TTC549 (cell line): ENCODE data around the gene SNAI1.

Experiments used
- FAIRE-seq: peaks from 2 replicates; lab custom pipeline; 2012; peaks lifted over from hg19 to GRCh38; lab: Jason Lieb, UNC

The SNAI1 gene

DNA sequence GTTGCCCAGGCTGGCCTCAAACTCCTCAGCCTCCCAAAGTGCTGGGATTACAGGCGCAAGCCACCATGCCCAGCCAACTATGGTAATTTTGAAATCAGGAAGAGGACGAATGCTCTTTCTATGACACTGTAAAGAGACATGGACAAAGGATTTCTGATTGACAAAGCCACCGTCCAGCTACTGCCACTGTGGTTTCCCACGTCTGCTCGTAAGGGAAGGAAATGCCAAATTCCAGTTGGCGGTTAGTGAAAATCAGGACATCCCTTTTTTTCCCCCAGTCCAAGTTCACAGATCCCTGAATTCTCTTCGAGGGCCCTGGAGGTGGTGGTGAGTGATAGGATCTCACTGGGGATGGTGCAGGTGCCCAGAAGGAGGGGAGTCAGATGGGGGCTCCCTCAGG is 31.2 kb downstream of the SNAI1 start:
- no peak for FAIRE-seq

DNA sequence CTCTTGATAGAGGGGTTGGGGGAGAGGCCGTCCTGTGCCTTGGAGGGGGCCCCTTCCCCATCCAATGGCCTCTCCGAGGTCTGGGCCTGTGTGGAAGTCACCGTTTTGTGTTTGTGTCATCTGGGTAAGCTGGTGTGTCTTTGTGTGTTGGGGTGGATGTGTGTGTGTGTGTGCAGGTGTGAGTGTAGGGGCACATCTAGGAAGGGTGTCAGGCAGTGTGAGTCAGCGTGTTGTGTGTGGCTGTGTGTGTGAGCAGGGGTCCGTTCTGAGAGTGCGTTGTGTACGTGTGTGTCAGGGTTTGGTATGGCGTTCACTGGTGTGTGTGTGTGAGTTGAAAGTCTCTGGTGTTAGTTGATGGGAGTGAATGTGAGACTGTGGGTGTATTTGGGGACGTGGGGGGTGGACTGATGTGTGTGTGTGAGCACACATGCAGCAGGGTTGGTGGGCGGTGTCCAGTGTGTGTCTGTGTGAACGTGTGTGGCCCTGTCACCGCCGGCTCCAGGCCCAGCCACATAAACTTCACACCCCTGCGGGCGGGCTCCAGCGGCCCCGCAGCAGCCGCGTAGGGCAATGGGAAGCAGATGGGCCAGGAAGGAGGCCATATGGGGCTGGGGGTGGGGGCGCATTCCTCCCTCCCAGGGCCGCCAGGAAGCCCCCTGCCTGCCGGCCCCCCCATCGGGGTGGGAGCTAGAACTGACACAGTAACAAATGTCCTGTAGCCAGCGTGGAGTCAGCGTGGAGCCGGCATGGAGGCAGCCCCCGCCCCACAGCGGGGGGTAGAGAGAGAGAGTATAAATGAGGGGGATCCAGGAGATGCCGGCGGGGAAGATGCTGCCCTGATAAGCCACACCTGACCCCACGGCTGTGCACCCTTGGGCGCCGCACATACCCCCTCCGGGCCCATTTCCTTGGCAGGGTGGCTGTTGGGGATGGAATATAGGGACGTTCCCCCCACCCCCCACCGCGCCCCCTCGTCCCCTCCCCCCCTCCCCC is 32.1 kb downstream of the SNAI1 start:
- no peak for FAIRE-seq

DNA sequence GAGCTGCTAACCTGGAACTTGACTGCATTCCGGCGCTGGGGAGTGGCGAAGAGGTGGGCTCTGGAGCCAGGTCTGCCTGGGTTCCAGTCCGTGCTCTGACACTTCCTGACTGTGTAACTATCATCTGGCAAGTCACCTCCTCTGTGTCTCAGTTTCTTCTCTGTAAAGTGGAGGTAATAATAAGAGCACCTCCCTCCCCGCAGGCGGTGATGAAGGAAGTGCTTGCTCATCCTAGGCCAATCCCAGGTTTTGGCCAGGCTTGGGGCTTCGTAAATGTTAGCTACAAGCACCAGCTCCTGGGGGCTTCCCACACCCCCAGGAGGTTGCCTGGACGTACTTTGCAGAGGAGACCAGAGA is 32.8 kb downstream of the SNAI1 start:
- no peak for FAIRE-seq

DNA sequence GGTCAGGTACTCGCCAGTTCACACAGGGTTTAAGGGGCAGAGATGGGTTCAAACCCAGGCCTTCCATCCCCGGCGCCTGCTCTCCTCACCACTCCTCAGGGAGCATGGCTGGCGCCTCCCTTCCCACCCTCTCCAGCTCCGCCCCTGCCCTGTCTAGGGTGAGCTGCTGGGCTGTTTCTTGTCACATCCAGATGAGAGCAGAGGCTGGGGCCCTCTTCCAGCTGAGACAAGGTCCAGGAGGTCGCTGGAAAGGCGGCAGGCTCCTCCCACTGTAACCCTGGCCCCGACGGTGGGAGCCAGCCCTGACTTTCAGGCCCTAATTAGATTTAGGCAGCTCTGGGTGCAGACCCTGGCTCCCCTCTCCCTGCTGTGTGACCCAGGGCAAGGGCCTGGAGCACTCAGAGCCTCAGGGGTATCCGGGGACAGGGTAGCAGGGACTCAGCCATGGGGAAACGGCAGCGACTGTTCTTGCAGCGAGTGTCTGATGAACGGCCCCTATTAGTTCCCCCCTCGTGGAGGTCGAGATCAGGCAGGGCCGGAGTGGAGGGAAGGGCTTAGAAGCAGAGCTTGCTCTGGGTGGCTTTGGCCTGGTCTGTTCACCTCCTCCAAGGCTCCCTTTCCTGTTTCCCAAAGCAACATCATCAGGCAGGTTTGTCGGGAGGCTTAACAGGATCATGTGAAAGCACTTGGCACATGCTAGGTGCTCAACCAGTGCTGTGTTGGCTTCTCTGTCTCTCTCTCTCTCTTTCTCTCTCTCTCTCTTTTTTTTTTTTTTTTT is 33.4 kb downstream of the SNAI1 start:
- FAIRE-seq: no peak

- no peak for FAIRE-seq
These were observed 34.4 kb downstream of the SNAI1 start for GRCh38 chr20:50017160-50017559.

DNA sequence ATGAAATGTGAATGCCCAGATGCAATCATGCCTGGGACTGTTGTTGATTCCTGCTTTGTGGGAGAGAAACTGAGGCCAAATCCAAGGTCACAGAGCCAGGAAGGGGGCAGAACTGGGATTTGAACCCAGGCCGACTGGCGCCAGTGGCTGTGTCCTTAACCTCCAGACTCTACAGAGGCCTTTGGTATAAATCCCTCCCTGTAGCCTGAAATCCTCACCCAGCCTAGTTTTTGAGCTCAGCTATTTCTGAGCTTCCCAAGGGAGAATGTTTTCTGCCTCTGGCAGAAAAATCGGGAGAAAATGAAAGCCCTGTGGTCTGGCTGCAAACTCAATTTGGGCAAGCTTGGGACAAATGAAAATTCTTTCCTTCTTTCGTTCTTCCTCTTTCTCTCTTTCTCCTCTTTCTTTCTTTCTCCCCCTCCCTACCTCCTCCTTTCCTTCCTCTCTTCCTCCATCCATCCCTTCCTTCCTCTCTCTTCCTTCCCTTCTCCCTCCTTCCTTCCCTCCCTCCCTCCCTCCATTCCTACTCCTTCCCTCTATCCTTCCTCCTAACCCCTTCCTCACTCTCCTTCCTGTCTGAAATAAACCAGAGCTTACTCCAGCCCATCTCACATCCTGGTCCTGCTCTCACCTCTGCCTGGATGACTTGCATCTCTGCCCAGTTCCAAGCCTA is 34.9 kb downstream of the SNAI1 start:
- FAIRE-seq: no peak

- no peak for FAIRE-seq
These were observed 36.9 kb downstream of the SNAI1 start for GRCh38 chr20:50019466-50020256.

DNA sequence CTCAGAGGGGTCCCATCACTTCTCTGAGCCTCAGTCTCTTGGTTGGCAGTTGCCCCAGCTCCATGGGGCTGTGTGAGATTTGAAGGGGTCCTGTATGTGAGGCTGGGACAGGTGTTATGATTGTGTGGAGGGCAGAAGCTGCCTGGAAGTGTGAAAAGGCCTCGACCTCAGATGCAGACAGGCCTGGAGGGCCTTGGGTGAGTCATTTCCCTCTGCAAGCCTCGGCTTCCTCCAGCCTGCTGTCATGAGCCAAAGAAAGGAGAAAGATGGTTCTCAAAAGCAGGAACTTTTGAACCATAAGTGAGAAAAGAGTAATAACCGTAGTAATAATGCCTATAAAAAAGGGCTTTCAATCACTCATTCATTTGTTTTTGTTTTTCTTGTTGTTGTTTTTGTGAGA is 37.5 kb downstream of the SNAI1 start:
- FAIRE-seq: no peak

- FAIRE-seq: no peak
These were observed 39.9 kb downstream of the SNAI1 start for GRCh38 chr20:50022676-50023075.

GRCh38 chr20:50023116-50023805 is 40.5 kb downstream of the SNAI1 start:
- no peak for FAIRE-seq

DNA sequence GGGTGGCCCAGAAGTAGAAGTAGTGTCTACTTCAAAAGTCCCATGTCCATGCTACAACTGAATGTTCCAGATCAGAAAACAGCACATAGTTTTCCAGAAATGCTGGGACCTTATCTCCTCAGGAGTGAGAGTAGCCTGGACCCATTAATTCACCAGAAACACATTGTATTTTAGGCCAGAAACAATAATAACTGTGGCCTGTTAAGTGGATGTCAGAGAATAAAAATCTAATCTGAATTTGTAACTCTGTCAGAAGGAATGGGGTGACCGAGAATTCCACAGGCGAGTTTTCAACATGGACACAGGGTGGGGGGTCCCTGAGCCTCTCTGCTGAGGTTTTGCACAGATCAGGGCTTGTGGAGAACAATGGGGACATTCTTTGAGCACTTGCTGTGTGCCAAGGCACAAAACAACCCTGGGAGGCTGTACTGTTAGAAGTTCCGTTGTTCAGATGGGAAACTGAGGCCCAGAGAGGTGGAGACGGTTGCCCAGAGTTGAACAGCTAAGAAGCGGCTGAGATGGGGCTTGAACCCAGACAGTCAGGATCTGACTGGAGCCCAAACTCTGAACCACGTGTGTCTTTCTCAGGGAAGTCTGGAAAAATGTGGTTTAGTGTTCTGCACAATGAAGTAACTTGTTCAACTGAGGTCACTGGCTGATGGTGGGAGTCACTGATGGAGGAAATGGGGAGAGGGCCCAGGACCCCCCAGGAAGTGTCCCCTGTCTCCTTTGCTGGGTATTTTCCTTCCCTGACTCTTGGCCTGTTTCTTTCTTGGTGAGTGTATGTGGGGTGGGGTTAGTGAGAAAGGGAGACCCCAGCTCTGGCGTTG is 44.2 kb downstream of the SNAI1 start:
- FAIRE-seq: no peak

- FAIRE-seq: no peak
These were observed 44.9 kb downstream of the SNAI1 start for GRCh38 chr20:50027611-50028105.

DNA sequence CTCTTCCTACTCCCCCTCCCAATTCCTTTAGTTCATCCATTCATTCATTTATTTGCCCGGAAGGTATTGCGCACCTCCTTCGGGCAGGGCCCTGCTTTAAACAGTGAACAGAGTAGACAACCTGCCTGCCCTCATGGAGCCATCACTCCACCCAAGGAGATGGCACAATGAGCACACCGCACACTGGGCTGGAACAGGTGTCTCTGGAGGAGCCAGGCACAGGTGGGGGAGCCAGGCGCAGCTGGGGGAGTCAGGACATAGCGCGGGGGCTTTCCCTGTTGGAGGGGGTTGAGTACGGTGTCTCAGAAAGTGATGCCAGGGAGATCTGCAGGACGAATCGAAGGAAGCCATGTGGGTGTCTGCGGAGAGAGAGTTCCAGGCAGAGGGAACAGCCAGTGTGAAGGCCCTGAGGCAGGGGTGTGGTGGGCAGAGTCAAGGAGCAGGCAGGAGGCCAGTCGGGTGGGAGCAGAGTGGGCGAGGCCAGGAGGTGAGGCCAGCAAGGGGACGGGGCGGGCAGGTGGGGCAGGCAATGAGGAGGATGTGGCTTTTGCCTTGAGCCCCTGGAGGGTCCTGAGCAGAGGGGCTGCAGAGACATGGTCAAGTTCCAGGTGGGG is 46.4 kb downstream of the SNAI1 start:
- FAIRE-seq: no peak

DNA sequence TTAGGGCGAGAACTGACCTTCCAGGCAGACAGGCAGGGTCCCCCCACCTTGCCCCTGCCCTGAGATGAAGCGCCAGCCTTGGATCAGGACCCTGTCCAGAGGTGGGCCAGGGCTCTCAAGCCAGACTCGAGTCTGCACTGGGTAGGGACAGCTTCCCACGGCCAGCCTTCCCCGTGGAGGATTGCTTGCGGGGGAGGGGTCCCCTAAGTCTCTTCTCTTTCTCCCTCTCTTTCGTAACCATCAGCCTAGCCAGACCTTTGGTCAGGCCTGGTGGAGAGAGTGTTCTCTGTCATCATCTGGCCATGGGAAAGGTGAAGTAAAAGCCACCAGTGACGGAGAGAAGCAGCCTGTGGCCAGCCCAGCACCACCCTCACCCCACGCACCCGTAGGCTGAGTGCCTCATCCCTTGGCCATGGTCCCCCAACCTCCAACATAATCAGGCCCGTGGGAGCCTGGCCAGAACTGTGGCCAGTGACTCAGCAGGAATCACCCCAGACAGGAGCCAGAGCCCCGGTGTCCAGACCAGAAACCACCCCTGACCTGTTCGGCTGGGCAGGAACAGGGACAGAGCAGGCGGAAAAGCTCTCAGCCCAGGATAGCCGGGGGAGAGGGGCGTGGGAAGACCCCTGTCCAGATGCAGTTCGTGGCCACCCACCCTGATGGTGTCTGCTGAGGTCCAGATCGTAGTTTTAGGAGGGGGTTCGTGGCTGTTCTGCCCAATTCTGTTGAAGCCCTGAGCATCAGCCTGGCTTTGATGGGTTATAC is 47.1 kb downstream of the SNAI1 start:
- no peak for FAIRE-seq

GRCh38 chr20:50032955-50033666 is 50.3 kb downstream of the SNAI1 start:
- FAIRE-seq: no peak

GRCh38 chr20:50034567-50035180 is 51.9 kb downstream of the SNAI1 start:
- no peak for FAIRE-seq

GRCh38 chr20:50036703-50037102 is 53.9 kb downstream of the SNAI1 start:
- no peak for FAIRE-seq

DNA sequence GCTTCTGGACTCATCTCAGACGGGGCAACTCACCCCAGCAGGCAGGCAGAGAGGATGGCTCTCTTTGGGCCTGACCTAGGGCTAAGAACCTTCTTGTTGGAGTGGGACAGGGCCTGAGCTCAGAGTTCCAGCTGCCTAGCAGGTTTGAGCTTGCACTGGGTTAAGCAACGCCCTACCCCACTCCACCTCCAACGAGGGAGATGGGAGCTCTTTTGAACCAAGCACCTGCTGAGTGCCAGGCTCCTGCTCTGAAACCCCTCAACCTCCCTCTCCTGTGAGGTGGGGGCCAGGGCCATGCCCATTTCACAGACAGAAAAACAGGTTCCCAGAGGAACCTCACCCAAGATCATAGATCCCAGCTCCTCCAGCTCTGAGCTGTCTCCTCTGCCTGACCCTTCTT is 54.3 kb downstream of the SNAI1 start:
- no peak for FAIRE-seq
